ENCODE data around the gene FBLN2. TPM values are rescaled to one million over a fixed set of nuclear protein-coding genes. Genes with fewer than 3 reads are reported as not detected.

FBLN2 gene
- polyA plus RNA-seq, 3 donors = 0.08 TPM; not detected in 2

DNA sequence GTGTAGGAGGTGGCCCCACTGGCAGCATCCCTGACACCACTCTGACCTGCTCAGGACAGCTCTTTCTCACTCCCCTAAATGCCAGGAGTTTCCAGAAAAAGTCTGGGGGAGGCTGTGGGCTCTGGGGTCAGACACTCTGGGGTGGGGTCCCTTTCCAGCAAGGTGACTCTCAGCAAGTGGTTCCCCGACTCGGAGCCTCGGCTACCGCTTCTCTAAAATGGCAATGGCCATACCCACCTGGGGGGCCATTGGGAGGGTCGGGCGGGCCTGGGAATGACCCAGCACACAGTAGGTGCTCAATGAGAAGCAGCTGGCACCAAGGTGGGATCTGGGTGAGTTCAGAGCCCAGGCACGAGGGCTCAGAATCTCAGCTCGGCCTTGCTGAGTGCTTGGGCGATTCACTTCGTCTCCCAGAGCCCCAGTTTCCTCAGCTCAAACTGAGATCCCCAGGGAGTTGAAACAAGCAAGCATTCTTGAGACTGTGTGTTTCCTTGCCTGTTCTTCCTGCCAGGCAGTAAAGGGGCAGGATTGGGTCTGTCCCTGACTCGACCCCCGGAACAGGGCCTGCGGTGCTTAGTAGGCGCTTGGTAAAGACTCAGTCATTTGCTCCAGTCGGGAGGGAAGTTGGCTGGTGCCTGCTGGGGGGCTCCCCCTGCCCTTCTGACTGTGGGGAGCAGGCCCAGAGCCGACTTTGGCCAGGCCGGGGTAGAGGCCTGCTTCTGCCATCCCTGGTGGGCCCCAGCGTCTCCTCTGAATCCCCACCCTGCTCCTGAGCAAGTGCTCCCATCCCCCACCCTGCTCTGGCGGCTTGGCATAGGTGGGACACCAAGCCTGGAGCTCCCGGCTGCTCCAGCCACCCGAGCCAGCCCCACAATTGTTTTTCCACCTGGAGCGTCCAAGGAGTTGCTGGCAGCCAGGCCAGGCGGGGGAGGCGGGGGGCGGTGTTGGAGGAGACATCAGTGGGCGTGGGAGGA lies 32.9 kb upstream of the FBLN2 start:
- Histone ChIP-seq H3K36me3 (replicated peaks in 1 of 2; ENCODE audit: control insufficient read depth in 1 of 2, insufficient read depth in 2 of 2, low read length in 2 of 2) (no peaks in the 10 kb centered on the region), H3K9ac (ENCODE audit: insufficient read depth, low read length, poor library complexity, severe bottlenecking) (no peak overlapping the region), H3K27ac (ENCODE audit: low read depth in 1 of 2, low read length in 2 of 2) (no peak overlapping the region), H4K20me1 (ENCODE audit: insufficient read depth, low read length) (no peaks in the 10 kb centered on the region), H2AFZ (ENCODE audit: insufficient read depth, low read depth, low read length, poor library complexity, severe bottlenecking) (no peak overlapping the region), H3K4me3 (replicated peaks in 1 of 3; ENCODE audit: low read depth in 2 of 3, low read length in 3 of 3) (no peak overlapping the region), H3K9me3 (replicated peaks in 1 of 2; ENCODE audit: control insufficient read depth in 1 of 2, insufficient read depth in 1 of 2, low read length in 2 of 2) (no peaks in the 10 kb centered on the region), H3K4me2 (replicated peaks; ENCODE audit: extremely low read depth, low read length, poor library complexity, severe bottlenecking) (no peak overlapping the region), H3K79me2 (ENCODE audit: insufficient read depth, low read length) (no peaks in the 10 kb centered on the region), H3K27me3 (ENCODE audit: control insufficient read depth in 2 of 2, insufficient read depth in 2 of 2, low read length in 2 of 2) (no peaks in the 10 kb centered on the region), H3K4me1 (ENCODE audit: control insufficient read depth in 1 of 2, insufficient read depth in 2 of 2, low read length in 2 of 2) (no peaks in the 10 kb centered on the region)
- Mint-ChIP-seq H3K4me3 (no peak overlapping the region), H3K9me3 (peaks cover 0 to 2% (median 0%) of the 10 kb centered on the region in 7 donors), H3K27me3 (ENCODE audit: low read depth in 3 of 3) (peaks cover 0 to 8% (median 2%) of the 10 kb centered on the region in 3 donors), H3K36me3 (no peaks in the 10 kb centered on the region), H3K4me1 (no peaks in the 10 kb centered on the region), H3K27ac (no peak overlapping the region)
- WGBS (ENCODE audit: insufficient coverage) = 95% methylated on average over 19 of the region's 26 CpGs
- TF ChIP-seq, protein P1, sequence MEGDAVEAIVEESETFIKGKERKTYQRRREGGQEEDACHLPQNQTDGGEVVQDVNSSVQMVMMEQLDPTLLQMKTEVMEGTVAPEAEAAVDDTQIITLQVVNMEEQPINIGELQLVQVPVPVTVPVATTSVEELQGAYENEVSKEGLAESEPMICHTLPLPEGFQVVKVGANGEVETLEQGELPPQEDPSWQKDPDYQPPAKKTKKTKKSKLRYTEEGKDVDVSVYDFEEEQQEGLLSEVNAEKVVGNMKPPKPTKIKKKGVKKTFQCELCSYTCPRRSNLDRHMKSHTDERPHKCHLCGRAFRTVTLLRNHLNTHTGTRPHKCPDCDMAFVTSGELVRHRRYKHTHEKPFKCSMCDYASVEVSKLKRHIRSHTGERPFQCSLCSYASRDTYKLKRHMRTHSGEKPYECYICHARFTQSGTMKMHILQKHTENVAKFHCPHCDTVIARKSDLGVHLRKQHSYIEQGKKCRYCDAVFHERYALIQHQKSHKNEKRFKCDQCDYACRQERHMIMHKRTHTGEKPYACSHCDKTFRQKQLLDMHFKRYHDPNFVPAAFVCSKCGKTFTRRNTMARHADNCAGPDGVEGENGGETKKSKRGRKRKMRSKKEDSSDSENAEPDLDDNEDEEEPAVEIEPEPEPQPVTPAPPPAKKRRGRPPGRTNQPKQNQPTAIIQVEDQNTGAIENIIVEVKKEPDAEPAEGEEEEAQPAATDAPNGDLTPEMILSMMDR (IDR thresholded peaks at IDR 0.05) = no peak
- DNase-seq = no peak
- intact Hi-C loops (cut with micrococcal nuclease) = no loop called here

- Mint-ChIP-seq H3K4me1 (no peaks in the 10 kb centered on the region), H3K36me3 (no peaks in the 10 kb centered on the region), H3K27ac (no peak overlapping the region), H3K9me3 (peaks cover 0 to 5% (median under 1%) of the 10 kb centered on the region in 7 donors), H3K27me3 (ENCODE audit: low read depth in 3 of 3) (peaks cover 0 to 8% (median 2%) of the 10 kb centered on the region in 3 donors), H3K4me3 (no peak overlapping the region)
- TF ChIP-seq, protein P1 (IDR thresholded peaks at IDR 0.05) = no peak
- Histone ChIP-seq H3K9me3 (replicated peaks in 1 of 2; ENCODE audit: control insufficient read depth in 1 of 2, insufficient read depth in 1 of 2, low read length in 2 of 2) (no peaks in the 10 kb centered on the region), H3K4me2 (replicated peaks; ENCODE audit: extremely low read depth, low read length, poor library complexity, severe bottlenecking) (no peak overlapping the region), H3K4me1 (ENCODE audit: control insufficient read depth in 1 of 2, insufficient read depth in 2 of 2, low read length in 2 of 2) (no peaks in the 10 kb centered on the region), H3K27me3 (ENCODE audit: control insufficient read depth in 2 of 2, insufficient read depth in 2 of 2, low read length in 2 of 2) (no peaks in the 10 kb centered on the region), H3K36me3 (replicated peaks in 1 of 2; ENCODE audit: control insufficient read depth in 1 of 2, insufficient read depth in 2 of 2, low read length in 2 of 2) (no peaks in the 10 kb centered on the region), H3K4me3 (replicated peaks in 1 of 3; ENCODE audit: low read depth in 2 of 3, low read length in 3 of 3) (no peak overlapping the region), H3K9ac (ENCODE audit: insufficient read depth, low read length, poor library complexity, severe bottlenecking) (no peak overlapping the region), H2AFZ (ENCODE audit: insufficient read depth, low read depth, low read length, poor library complexity, severe bottlenecking) (no peak overlapping the region), H4K20me1 (ENCODE audit: insufficient read depth, low read length) (no peaks in the 10 kb centered on the region), H3K79me2 (ENCODE audit: insufficient read depth, low read length) (no peaks in the 10 kb centered on the region), H3K27ac (ENCODE audit: low read depth in 1 of 2, low read length in 2 of 2) (no peak overlapping the region)
- 96% methylated on average over 6 of the region's 9 CpGs for WGBS (ENCODE audit: insufficient coverage)
- no peak for DNase-seq
- intact Hi-C loops (cut with micrococcal nuclease) = no loop called here
Measured at GRCh38 chr3:13516760-13517135, 32.2 kb upstream of the FBLN2 start.

Measured in CD14-positive monocyte (primary cell).